Neural cell (in vitro differentiated cells): ENCODE data around the gene C1orf52.

Experiments used
- EP300 ChIP-seq: fragments of 450-650 bp; conservative IDR thresholded peaks from 2 replicates; pipeline ENCODE4 v1.6.1; 2014; ENCODE audit warnings: antibody characterized with exemption, mild to moderate bottlenecking, moderate library complexity; ENCODE audit not compliant: poor library complexity, severe bottlenecking
- EZH2 ChIP-seq: fragments of 200-600, 300-800 bp; shearing (Covaris generic), sonication (generic); IDR thresholded peaks from 2 replicates; pipeline ENCODE4 v1.6.1; 2014; ENCODE audit warnings: antibody characterized with exemption, low read length, borderline replicate concordance, mild to moderate bottlenecking; ENCODE audit not compliant: insufficient read depth, poor library complexity, severe bottlenecking
- POLR2AphosphoS5 ChIP-seq: IDR thresholded peaks from 2 replicates; pipeline ENCODE4 v1.6.1; 2012
- RAD21 ChIP-seq: fragments of 450-650 bp; conservative IDR thresholded peaks from 2 replicates; pipeline ENCODE4 v1.6.1; 2014; ENCODE audit warnings: antibody characterized with exemption, mild to moderate bottlenecking, moderate library complexity
- SMC3 ChIP-seq: fragments of 450-650 bp; conservative IDR thresholded peaks from 2 replicates; pipeline ENCODE4 v1.6.1; 2014; ENCODE audit warnings: antibody characterized with exemption, mild to moderate bottlenecking, moderate library complexity; ENCODE audit not compliant: poor library complexity
- TAF1 ChIP-seq: IDR thresholded peaks from 2 replicates; pipeline ENCODE4 v1.6.1; 2012; ENCODE audit warnings: low read depth
- TF ChIP-seq, protein P1 (sequence below): fragments of 450-650 bp; IDR thresholded peaks from 2 replicates; pipeline ENCODE4 v1.5.1; 2014; ENCODE audit warnings: antibody characterized with exemption, mild to moderate bottlenecking, moderate library complexity; ENCODE audit not compliant: poor library complexity, severe bottlenecking
- TF ChIP-seq, protein P2 (sequence below): IDR thresholded peaks from 2 replicates; pipeline ENCODE4 v1.6.1; 2012; ENCODE audit warnings: borderline replicate concordance

DNA sequence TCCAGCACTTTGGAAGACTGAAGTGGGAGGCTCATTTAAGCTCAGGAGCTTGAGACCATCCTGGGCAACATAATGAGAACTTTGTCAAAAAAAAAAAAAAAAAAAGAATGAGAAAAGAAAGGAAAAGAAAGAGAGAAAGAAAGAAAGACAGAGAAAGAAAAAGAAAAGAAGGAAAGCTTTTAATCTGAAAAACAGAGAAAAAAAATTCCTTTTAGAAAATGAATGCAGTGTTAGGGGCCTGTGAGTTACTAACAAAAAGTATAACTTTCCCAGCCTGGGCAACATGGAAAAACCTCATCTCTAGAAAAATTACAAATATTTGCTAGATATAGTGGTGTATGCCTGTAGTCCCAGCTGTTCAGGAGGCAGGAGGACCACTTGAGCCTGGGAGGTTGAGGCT, 42.8 kb downstream of the C1orf52 start:
- TF ChIP-seq, protein P1, sequence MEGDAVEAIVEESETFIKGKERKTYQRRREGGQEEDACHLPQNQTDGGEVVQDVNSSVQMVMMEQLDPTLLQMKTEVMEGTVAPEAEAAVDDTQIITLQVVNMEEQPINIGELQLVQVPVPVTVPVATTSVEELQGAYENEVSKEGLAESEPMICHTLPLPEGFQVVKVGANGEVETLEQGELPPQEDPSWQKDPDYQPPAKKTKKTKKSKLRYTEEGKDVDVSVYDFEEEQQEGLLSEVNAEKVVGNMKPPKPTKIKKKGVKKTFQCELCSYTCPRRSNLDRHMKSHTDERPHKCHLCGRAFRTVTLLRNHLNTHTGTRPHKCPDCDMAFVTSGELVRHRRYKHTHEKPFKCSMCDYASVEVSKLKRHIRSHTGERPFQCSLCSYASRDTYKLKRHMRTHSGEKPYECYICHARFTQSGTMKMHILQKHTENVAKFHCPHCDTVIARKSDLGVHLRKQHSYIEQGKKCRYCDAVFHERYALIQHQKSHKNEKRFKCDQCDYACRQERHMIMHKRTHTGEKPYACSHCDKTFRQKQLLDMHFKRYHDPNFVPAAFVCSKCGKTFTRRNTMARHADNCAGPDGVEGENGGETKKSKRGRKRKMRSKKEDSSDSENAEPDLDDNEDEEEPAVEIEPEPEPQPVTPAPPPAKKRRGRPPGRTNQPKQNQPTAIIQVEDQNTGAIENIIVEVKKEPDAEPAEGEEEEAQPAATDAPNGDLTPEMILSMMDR, result no peak
- no peak for TF ChIP-seq EZH2
- TF ChIP-seq, protein P2, sequence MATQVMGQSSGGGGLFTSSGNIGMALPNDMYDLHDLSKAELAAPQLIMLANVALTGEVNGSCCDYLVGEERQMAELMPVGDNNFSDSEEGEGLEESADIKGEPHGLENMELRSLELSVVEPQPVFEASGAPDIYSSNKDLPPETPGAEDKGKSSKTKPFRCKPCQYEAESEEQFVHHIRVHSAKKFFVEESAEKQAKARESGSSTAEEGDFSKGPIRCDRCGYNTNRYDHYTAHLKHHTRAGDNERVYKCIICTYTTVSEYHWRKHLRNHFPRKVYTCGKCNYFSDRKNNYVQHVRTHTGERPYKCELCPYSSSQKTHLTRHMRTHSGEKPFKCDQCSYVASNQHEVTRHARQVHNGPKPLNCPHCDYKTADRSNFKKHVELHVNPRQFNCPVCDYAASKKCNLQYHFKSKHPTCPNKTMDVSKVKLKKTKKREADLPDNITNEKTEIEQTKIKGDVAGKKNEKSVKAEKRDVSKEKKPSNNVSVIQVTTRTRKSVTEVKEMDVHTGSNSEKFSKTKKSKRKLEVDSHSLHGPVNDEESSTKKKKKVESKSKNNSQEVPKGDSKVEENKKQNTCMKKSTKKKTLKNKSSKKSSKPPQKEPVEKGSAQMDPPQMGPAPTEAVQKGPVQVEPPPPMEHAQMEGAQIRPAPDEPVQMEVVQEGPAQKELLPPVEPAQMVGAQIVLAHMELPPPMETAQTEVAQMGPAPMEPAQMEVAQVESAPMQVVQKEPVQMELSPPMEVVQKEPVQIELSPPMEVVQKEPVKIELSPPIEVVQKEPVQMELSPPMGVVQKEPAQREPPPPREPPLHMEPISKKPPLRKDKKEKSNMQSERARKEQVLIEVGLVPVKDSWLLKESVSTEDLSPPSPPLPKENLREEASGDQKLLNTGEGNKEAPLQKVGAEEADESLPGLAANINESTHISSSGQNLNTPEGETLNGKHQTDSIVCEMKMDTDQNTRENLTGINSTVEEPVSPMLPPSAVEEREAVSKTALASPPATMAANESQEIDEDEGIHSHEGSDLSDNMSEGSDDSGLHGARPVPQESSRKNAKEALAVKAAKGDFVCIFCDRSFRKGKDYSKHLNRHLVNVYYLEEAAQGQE, result no peak
- TF ChIP-seq EP300, result no peak
- no peak for TF ChIP-seq RAD21
- no peak for TF ChIP-seq POLR2AphosphoS5
- no peak for TF ChIP-seq TAF1
- TF ChIP-seq SMC3, result no peak
